GM19372 (cell line): ENCODE results near the gene SKI.
"Not testable (repeated sequence)": the region's sequence is repeated elsewhere in the genome, so short reads cannot be mapped to it uniquely, and the experiment has no call there.

ENCODE experiments used
- ATAC-seq: cut with Tn5 transposase; IDR thresholded peaks from one replicate; pipeline ENCODE4 v1.9.1; 2021; ENCODE audit warnings: mild to moderate bottlenecking, low read depth, moderate library complexity; ENCODE audit not compliant: unreplicated experiment

SKI gene

DNA sequence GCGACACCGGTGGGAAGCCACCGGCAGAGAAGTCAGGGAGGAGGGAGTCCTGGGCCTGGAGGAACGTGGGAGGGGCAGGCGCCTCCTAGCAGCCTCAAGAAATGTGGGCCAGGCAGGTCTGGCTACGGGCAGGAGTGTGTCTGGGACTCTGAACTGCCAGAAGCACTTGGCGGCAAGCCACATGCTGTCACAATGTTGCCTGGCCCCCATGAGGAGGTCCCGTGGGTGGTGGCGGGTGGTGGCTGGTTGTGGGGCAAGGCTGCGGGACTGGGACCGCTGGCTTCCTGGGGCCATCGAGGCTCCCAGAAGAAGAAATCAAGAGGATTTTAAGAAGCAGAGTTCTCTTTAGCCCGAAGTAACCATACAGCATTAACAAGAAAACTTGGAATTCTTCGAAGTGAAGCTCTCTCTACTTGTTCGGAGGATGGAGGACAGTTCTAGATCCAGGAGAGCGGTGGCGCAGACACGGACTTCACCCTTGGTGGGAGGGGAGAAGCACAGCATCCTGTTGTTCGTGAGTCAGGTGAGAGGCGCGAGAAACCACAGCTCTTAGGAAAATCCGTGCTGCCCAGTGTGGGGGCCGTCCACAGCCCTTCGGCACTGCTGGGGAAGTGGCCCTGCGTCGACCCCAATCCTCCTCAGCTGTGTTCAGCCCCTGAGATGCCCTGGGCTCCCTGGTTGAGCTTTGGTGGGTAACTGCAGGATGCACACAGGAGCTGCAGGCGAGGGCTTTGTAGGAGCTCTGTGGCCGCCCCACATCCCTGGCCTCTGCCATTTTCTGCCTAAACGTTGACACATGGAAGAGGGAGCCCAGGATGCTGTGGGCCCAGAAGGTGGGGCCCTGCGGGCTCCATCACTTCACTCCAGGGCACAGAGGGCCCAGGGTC is 12.4 kb downstream of the SKI start:
- no peak for ATAC-seq

DNA sequence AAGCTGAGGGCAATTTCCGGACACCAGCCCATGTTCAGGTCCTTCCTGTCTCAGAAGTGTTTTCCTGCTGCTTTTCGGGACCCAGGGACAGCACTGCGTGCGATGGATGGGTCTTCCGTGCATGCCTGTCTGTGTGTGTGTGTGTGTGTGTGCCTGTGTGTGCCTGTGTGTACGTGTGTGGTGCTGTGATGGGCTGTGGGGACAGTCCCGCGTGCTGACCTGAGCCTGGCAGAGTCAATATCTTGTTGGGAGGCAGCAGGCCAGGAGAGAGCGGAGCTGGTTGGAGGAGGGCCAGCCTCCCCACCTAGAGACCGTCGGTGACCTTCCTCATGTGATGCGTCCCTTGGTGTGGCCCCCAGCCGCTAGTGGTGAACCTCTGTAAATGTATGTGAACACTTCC is 13.7 kb downstream of the SKI start:
- ATAC-seq, result no peak

- ATAC-seq, result no peak
These were observed 15.0 kb downstream of the SKI start for GRCh38 chr1:2242814-2243725.

GRCh38 chr1:2247045-2247394 is 18.9 kb downstream of the SKI start:
- not testable (repeated sequence) for ATAC-seq

DNA sequence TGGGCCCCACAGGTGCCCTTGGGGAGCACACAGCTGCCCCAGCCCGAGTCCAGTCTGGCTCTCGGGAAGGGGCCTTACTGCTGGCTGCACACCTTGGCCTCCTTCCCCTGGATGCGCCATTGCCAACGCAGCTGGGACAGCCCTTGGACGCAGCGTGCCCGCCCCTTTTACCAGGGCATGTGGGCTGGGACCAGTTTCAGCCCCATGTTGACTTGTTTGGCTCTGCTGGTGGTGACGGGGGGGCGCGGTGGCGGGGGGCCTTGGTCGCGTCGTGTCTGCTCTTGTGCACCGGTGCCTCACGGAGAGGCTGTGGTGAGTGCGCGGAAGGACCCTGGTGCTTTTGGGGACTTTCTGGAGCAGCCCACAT is 19.6 kb downstream of the SKI start:
- ATAC-seq, result no peak

DNA sequence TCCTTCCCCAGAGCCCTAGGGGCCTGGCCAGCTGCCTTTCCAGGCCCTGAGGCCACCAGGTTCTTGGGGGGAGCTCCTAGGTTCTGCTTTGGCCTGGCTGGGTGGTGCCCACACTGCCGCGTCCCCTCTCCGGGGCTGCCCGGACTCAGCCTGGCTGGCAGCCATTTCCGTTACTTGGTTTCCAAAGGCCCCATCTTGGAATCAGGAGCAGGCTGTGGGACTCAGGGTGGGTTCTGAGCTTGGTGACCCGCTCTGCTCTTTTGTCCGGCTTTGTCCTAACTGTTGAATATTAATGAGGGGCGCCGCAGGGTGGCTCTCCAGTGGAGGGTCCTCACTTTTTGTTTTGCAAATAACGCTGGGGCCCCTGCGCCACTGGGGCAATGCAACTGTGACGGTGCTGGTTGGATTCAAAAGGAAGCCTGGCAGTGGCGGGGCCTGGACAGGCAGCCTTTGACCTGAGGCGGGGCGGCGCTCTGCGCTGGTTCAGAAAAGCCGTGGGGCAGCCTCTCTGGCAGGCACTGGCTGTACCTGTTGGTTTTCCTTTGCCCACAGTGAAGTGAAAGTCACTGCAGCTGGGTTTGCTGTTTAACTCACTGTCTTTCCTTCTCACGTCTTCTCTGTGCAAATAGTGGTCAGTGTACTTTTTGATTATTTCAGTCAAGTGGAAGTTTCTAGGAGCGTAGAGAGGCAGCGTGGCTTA is 20.2 kb downstream of the SKI start:
- ATAC-seq, result no peak

DNA sequence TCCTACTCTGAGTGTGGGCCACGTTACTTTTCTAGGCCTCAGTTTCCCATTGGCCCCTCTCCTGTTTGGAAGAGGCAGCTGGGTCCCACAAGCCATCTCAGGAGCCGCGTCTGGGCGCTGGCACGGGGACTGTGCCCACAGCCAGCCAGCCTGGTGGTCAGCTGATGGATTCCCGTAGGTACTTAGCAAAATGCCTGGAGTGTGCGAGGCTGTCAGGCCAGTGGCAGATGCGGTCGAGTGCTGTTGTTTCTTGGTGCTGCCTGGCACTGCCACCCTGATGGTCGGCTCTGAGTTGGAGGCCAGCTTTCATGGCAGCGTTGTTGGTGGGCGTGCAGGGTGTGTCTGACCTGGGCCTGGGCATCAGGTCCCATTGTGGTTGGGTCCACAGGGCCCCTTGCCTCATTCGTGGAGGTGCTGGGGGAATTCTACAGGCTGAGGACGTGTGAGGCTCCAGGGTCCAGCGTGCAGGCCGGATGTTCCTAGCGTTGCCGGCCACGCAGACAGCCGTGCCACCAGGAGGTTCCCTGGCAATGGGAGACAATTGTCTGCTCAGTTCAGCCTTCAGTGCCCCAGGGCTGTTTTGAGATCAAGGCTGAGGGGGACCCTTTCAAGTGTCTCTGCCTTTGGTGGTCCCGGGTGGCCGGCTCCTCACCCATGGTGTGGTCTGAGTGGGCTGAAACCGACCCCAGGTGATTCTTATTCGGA is 20.9 kb downstream of the SKI start:
- ATAC-seq, result no peak

- no peak for ATAC-seq
These were observed 21.4 kb downstream of the SKI start for GRCh38 chr1:2249559-2249906.

- no peak for ATAC-seq
These were observed 22.7 kb downstream of the SKI start for GRCh38 chr1:2250721-2251281.

- ATAC-seq, result no peak
These were observed 23.2 kb downstream of the SKI start for GRCh38 chr1:2251363-2251762.

- no peak for ATAC-seq
These were observed 23.7 kb downstream of the SKI start for GRCh38 chr1:2251786-2252185.

- ATAC-seq, result no peak
These were observed 24.3 kb downstream of the SKI start for GRCh38 chr1:2252423-2252822.

- ATAC-seq, result no peak
These were observed 25.1 kb downstream of the SKI start for GRCh38 chr1:2253036-2253796.

- no peak for ATAC-seq
These were observed 25.8 kb downstream of the SKI start for GRCh38 chr1:2253797-2254480.

GRCh38 chr1:2255047-2255419 is 26.9 kb downstream of the SKI start:
- ATAC-seq, result no peak

DNA sequence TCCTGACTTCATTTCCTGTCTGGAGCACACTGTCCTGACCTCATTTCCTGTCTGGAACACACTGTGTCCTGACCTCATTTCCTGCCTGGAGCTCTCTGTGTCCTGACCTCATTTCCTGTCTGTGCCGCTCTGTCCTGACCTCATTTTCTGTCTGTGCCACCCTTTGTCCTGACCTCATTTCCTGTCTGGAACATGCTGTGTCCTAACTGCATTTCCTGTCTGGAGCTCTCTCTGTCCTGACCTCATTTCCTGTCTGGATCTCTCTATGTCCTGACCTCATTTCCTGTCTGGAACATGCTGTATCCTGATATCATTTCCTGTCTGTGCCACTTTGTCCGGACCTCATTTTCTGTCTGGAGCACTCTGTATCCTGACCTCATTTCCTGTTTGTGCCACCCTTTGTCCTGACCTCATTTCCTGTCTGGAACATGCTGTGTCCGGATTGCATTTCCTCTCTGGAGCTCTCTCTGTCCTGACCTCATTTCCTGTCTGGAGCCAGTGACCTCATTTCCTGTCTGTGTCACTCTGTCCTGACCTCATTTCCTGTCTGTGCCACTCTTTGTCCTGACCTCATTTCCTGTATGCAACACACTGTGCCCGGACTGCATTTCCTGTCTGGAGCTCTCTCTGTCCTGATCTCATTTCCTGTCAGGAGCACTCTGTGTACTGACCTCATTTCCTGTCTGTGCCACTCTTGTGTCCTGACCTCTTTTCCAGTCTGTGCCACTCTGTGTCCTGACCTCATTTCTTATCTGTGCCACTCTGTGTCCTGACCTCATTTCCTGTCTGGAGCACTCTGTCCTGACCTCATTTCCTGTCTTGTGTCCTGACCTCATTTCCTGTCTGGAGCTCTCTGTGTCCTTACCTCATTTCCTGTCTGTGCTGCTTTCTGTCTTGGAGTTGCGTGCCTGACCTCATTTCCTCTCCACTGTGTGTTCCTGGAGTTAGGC is 27.6 kb downstream of the SKI start:
- ATAC-seq, result no peak

DNA sequence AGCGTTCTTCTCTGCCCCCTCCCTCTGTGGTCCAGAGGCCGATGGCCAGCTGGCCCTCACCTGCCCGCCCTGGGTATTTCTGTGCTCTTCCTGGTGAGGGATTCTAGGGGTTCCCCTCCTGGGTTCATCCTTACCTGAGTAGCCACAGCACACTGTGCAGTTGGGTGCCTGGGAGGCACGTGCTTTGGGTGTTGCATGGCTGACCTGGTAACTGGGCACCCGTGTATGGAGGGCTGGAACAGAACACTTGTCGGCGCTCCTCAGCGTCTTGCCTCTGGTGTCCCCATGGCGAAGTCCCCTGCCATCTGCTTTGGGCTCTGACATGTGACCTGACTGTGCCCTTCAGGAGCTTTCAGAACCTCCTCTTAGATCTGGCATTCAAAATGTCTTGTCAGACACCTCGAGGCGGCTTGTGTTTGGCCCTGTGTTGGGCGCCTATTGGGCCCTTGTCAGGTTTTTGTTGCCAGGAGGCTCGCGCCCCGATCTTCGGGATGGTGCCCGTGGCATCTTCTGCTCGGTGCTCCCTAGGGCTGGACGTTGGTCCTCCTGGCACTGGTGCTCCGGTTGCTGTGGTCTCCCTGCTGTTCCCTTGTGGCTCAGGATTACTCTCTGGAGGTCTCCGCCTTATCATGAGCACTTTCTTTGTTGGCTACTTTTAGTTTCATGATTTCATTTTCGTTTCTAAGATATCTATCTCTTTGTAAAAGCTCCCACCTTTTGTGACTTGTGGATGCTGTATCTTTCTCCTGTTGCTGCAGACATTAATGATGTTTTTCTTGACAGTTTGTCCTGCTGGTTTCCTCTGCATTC is 28.5 kb downstream of the SKI start:
- no peak for ATAC-seq
